Prostate gland (tissue), 2 donors: ENCODE results near the gene DNM3. TPM values are rescaled to one million over a fixed set of nuclear protein-coding genes. Genes with fewer than 3 reads are reported as not detected.

Experiments
- DNase-seq: peaks from one replicate; pipeline ENCODE4 v3.0.0-alpha.2; 2019; ENCODE audit warnings: low spot score
- H3K27ac ChIP-seq, 2 donors: fragments of 200-600 bp; sonication (generic); 2 replicates each; pipeline ENCODE4 v1.5.1; 2017 to 2019
- H3K27me3 ChIP-seq: fragments of 200-600 bp; sonication (generic); replicated peaks from 2 replicates; pipeline ENCODE4 v1.5.1; 2019; ENCODE audit not compliant: insufficient read depth
- H3K36me3 ChIP-seq, 2 donors: fragments of 200-600 bp; sonication (generic); 1 replicate in 1 of 2; 2 replicates in 1 of 2; pipeline versions ENCODE4 v1.5.1 to v1.8.1; 2017 to 2019
- H3K4me1 ChIP-seq: fragments of 200-600 bp; sonication (generic); replicated peaks from 2 replicates; pipeline ENCODE4 v1.5.1; 2019
- H3K4me3 ChIP-seq, 2 donors: fragments of 200-600 bp; sonication (generic); 2 replicates each; pipeline ENCODE4 v1.5.1; 2017 to 2019
- H3K9me3 ChIP-seq: fragments of 200-600 bp; sonication (generic); 2 replicates; pipeline ENCODE4 v1.5.1; 2017
- POLR2A ChIP-seq: fragments of 450-650 bp; IDR thresholded peaks from one replicate; pipeline ENCODE4 v1.6.1; 2016; ENCODE audit warnings: antibody characterized with exemption, mild to moderate bottlenecking
- POLR2AphosphoS5 ChIP-seq: sonication (generic); formaldehyde crosslinking; IDR thresholded peaks from one replicate; pipeline ENCODE4 v1.6.1; 2017; ENCODE audit warnings: antibody characterized with exemption
- WGBS: methylation state at CpG from one replicate; pipeline ENCODE4 v1.1.5; 2018; 5-methylcytosine and 5-hydroxymethylcytosine counted together
- intact Hi-C: fragments of 100-400 bp; cut with DNase I; formaldehyde crosslinking; loops from one replicate; pipeline ENCODE4 v1.14.2; 2022
- total RNA-seq, 2 donors: library from RNA; depleted of rRNA; stranded (reverse); fragments of >200 nt; gene quantifications; one replicate each; pipeline ENCODE4 v1.1.0, GENCODE V29; 2016
- TF ChIP-seq, protein P1 (sequence below), 4 experiments: fragments of 200-600 bp in 2 of 4; fragments of 450-650 bp in 2 of 4; sonication (generic) in 2 of 4; IDR thresholded peaks; 1 replicate in 3 of 4; 2 replicates in 1 of 4; pipeline ENCODE4 v1.5.1; 2016 to 2019; ENCODE audit warnings: antibody characterized with exemption in 4 of 4, mild to moderate bottlenecking in 2 of 4, moderate library complexity in 2 of 4

DNM3 gene
- total RNA-seq, 2 donors from 2014 or later: 2.3 to 5.3 TPM

DNA sequence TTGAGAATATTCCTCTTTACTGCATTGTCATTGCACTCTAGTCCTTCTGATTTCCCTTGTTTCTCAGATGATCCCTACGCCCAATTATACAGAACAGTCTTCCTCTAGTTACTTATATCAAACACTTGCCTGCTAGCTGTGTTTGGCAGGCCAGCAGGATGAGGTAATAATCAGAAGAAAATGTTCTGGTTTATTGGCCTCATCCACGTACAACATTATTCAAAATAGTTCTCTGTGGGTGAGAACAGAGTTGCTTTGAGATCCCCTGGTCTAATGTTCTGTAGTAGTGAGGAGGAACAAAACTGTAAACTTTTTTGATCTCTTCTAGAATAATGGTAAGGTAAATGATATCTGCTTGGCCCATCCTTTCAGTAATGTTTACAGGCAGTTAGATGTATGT lies 556.9 kb downstream of the DNM3 start:
- TF ChIP-seq POLR2A (no peak), POLR2AphosphoS5 (peak; percentile 59)
- TF ChIP-seq, protein P1, sequence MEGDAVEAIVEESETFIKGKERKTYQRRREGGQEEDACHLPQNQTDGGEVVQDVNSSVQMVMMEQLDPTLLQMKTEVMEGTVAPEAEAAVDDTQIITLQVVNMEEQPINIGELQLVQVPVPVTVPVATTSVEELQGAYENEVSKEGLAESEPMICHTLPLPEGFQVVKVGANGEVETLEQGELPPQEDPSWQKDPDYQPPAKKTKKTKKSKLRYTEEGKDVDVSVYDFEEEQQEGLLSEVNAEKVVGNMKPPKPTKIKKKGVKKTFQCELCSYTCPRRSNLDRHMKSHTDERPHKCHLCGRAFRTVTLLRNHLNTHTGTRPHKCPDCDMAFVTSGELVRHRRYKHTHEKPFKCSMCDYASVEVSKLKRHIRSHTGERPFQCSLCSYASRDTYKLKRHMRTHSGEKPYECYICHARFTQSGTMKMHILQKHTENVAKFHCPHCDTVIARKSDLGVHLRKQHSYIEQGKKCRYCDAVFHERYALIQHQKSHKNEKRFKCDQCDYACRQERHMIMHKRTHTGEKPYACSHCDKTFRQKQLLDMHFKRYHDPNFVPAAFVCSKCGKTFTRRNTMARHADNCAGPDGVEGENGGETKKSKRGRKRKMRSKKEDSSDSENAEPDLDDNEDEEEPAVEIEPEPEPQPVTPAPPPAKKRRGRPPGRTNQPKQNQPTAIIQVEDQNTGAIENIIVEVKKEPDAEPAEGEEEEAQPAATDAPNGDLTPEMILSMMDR (IDR thresholded peaks at IDR 0.05): no peak
- 28% methylated on average over 2 of the region's 2 CpGs for WGBS
- intact Hi-C loops: loop anchor here (2.0 kb wide), 1 partner anchor 253 kb away; no protein-coding TSS in a partner anchor
- no peak overlapping the region for H3K4me3 ChIP-seq
- H3K36me3 ChIP-seq: no peaks in the 10 kb centered on the region
- DNase-seq: no peak
- no peaks in the 10 kb centered on the region for H3K27me3 ChIP-seq
- H3K4me1 ChIP-seq: no peaks in the 10 kb centered on the region
- peak overlapping the region; percentile 38 to 68 for H3K27ac ChIP-seq
- no peaks in the 10 kb centered on the region for H3K9me3 ChIP-seq

DNA sequence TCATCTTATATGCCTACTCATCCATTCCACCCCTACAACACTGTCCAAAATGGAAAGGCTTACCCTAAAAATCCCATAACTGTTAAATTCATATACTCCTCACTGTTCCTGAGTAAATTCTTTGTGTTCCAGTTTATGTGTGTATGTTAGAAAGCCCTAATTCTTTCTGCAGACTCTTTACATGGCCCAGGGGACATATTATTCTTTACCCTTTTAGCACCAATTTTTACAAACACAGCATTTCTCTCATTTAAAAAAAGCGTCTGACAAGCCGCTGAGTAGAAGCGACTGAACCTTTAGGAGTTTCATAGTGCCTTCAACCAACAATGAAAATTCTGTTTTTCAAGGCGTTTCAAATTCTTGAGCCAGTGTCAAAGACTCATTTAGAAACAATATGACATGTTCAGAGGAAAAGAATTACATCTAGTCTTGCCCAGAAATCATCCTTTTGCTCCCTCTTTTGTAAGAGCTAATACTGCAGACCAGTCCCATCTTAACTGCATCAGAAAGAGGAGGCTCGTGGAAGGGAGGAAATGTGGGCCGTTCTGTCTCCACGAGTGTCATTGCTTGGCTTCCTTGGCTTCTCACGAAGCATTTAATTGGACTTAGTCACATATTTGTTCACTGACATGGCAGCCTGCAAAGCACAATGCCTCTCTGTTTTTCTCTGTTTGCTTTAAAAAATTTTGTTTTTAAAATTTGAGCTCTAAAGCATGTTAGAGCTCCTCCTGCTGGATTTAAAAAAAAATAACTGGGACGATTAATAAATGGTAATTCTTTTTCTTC lies 557.9 kb downstream of the DNM3 start:
- H3K4me3 ChIP-seq: no peak overlapping the region
- no peaks in the 10 kb centered on the region for H3K36me3 ChIP-seq
- H3K9me3 ChIP-seq: no peaks in the 10 kb centered on the region
- intact Hi-C loops: loop anchor here (2.0 kb wide), 1 partner anchor 254 kb away; no protein-coding TSS in a partner anchor
- 20% methylated on average over 9 of the region's 9 CpGs for WGBS
- DNase-seq: peak; percentile 54
- H3K4me1 ChIP-seq: no peaks in the 10 kb centered on the region
- H3K27ac ChIP-seq: peak overlapping the region; percentile 38 to 68
- TF ChIP-seq POLR2AphosphoS5 (peak; percentile 73), POLR2A (no peak)
- TF ChIP-seq, protein P1 (IDR thresholded peaks at IDR 0.05): peak; percentile 25 to 82 (median 76)
- no peaks in the 10 kb centered on the region for H3K27me3 ChIP-seq

- H3K4me3 ChIP-seq: no peak overlapping the region
- TF ChIP-seq POLR2AphosphoS5 (no peak), POLR2A (no peak)
- TF ChIP-seq, protein P1 (IDR thresholded peaks at IDR 0.05): peak in 1 of 4 experiments; percentile 2
- no peak for DNase-seq
- 67% methylated on average over 6 of the region's 6 CpGs for WGBS
- H3K4me1 ChIP-seq: no peaks in the 10 kb centered on the region
- H3K27ac ChIP-seq: peak overlapping the region; percentile 38 to 68
- intact Hi-C loops: loop anchor here (2.0 to 5.0 kb wide), 3 partner anchors 255 to 358 kb away; no protein-coding TSS in a partner anchor
- H3K9me3 ChIP-seq: no peaks in the 10 kb centered on the region
- no peaks in the 10 kb centered on the region for H3K36me3 ChIP-seq
- H3K27me3 ChIP-seq: no peaks in the 10 kb centered on the region
Measured at GRCh38 chr1:172399756-172400721, 558.7 kb downstream of the DNM3 start.

DNA sequence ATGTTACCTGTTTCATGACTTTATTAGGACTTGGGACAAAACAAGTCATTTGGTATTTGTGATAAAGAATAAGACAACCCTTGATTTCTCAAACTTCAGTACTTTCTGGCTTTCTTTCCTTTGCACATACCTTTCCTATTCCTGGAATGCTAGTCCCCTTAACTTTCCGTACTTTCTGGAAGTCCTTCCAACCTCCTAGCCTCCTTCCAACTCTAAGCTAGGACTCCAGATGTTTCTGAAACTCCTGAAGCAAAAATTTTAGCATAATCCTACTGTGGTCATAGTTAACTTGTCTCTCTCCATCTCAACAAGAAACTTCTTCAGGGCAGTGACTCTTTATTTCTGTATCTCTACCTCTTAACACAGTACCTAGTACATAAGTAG lies 559.4 kb downstream of the DNM3 start:
- intact Hi-C loops: loop anchor here (2.0 to 5.0 kb wide), 2 partner anchors 310 to 358 kb away; no protein-coding TSS in a partner anchor
- WGBS: 58% methylated on average over 1 of the region's 1 CpG
- no peaks in the 10 kb centered on the region for H3K4me1 ChIP-seq

More for the DNA sequence above, 559.4 kb downstream of the DNM3 start:
- H3K36me3 ChIP-seq: no peaks in the 10 kb centered on the region
- H3K27ac ChIP-seq: peak overlapping the region in 1 of 2 donors; percentile 68
- TF ChIP-seq, protein P1 (IDR thresholded peaks at IDR 0.05): no peak
- TF ChIP-seq POLR2AphosphoS5: no peak
- TF ChIP-seq POLR2A: no peak
- H3K4me3 ChIP-seq: no peak overlapping the region
- no peaks in the 10 kb centered on the region for H3K9me3 ChIP-seq
- no peaks in the 10 kb centered on the region for H3K27me3 ChIP-seq
- no peak for DNase-seq
